Posterior cingulate gyrus (tissue), 11 donors: ENCODE results near the gene PCID2.

ENCODE experiments used
- DNase-seq, 10 donors: peaks; one replicate each; pipeline versions ENCODE4 v3.0.0 to v3.0.0-alpha.2; 2020 to 2021; ENCODE audit warnings: mixed read lengths in 3 of 10
- intact Hi-C: fragments of 100-400 bp; cut with DNase I; formaldehyde crosslinking; loops from one replicate; pipeline ENCODE4 v1.15.1; 2023

The PCID2 gene

DNA sequence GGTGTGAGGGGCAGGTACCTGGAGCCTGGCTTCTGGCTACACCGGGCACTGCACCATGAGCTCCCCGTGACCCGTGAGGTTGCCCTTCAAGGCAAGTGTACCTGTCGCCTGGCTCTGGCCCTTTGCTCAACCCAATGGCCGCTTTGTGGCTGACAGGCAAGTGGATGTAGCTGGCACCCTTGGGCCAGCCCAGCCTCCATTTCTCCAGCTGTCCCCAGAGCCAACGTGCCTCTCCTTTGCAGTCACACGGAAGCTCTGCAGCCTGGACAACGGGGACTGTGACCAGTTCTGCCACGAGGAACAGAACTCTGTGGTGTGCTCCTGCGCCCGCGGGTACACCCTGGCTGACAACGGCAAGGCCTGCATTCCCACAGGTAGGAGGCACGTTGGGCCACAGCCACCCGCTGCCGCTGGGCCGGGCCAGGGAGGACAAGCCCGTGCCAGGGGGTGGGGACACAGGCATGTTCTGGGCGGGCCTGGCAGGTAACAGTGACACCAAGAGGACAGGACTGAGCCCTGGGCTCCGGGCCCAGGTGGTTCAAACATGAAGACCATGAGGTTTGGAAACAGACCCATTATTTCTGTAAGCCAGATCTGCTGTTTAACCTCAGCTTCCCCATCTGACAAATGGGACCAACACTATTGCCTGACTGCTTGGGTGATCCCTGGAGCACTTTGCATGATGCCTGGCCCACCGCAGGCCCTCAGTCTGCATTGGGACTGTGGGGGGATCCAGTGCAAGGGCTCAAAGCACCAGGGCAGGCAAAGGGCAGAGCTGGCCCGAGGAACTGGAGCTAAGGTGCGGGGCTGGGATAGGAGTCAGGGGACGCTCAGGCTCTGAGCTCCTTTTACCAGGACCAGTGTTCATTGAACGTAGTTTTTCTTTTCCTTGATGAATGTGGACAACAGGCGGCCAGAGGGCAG is 67.5 kb downstream of the PCID2 start:
- peak in 3 of 10 donors; percentile 3 to 80 (median 63) for DNase-seq
- intact Hi-C loops = no loop called here

DNA sequence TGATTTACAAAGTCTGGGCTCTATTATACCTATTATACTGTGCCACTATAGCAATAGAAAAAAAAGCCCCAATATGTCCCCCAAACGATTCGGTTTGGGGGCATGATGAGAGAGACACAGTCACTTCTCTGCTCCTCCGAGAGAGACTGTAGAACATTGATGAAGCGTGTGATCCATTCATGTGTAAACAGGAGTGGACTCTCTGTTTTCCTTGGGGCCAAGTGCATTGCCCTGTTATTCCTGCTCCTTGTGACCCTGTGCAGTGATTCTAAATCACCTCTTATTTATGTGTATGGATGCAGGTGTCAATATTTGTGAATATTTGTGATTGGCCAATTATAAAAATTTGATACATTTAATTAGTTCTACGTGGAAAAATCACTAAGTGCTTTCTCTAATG is 68.9 kb downstream of the PCID2 start:
- DNase-seq = no peak
- intact Hi-C loops = no loop called here

DNA sequence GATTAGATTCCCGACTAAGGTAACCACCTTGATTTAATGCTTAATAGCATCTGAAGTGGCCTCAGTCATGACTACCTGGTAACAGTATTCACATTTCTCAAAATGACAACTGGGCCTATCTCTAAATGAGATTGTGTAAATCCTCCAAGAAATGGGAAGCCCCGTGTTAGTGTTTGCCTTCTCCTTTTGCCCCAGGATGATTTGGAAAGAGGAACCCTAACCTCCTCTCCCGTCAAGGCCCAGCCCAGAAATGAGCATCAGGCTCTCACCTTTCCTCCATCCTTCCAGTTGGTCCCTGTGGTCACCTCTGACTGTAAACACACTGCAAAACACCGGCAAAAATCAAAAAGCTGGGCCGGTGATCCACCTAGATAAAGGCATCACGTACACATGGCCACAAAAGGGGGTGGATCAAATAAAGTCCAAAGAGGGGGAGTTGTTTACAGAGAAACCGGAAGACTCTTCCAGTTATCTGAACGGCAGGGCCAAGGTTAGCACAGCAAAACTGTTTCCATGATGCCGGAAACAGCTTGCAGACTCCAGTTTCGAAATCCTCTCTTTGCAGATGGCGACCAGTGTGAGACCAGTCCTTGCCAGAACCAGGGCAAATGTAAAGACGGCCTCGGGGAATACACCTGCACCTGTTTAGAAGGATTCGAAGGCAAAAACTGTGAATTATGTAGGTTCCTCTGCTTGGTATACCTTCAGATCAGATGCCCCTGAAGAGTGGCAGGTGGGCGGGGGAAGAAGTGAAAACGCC is 69.5 kb downstream of the PCID2 start:
- intact Hi-C loops = no loop called here
- DNase-seq = peak in 1 of 10 donors; percentile 0

DNA sequence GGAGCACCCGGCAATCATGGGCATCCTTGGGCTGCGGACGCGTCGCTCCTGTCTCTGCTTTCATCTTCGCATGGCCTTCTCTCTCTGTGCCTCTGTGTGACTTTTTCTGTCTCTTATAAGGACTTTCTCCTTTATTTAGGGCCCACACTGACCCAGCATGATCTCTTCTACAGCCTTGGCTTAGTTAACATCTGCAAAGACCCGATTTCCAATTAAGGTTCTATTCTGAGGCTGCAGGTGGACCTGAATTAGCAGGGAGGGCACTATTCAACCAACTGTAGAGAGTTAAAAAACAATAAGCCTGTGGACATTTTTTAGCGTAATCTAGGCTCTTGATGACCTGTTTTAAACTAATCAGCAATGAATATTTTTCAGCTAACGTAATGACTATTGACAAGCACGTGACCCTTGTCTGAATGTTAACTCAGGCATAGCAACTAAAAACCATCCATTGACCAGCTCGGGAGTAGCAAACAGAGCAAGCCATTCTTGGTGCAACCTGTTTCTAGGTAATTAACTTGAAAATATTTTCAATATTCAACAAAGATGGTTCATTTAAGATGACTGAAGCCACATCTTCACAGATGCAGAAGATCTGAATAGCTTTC is 70.7 kb downstream of the PCID2 start:
- peak in 1 of 10 donors; percentile 3 for DNase-seq
- intact Hi-C loops = no loop called here

DNA sequence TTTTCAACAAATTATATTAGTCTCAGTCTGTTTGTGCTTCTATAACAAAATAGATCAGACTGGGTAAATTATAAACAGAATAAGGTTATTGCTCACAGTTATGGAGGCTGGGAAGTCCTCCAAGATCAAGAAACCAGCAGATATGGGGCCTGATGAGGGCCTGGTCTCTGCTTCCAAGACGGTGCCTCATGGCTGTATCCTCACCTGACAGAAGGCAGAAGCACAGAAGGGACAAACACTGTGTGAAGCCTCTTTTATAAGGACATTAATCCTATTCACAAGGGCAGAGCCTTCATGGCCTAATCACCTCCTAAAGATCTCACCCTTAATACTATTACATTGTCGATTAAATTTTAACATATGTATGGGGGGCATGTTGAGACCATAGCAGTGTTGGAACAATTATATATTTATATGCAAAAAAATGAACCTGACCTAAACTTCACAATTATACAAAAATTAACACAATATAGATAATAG is 73.1 kb downstream of the PCID2 start:
- DNase-seq = no peak
- intact Hi-C loops = no loop called here

DNA sequence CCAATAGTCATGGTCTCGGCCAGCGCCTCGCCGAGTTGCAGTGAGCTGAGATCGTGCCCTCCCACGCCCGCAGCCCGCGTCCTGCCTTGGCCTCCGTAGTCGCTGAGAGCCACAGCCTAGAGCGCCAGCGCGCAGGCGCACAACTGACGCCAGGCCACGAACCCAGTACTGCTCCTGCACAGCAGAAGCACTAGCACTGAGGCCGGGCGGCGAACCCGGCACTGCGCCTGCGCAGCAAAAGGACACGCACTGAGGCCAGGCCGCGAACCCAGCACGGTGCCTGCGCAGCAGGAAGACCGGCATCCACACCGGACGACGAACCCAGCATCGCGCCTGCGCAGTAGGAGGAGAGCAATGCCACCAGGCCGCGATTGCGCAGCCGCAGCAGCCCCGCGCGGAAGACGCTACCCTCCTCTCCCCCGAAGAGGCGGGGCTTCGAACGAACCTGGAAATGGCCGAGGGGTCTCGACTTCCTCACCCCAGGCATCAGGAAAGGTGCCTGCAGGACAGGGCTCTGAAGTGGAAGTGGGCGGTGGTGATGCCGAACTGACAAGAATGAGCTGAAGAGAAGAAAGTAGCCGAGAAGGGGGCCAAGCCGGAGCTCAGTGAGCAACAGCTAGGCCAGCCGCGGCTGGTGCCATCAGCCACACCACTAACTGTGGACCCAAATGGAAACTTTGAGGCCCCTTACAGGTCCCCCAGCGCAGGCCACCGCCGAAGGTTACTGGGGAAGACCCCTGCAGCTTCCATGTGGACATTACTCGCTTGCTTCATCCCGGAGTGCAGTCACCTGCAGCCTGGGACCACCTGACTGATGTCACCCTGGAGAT is 78.3 kb downstream of the PCID2 start:
- peak in 3 of 10 donors; percentile 73 to 85 (median 77) for DNase-seq
- intact Hi-C loops = no loop called here

DNA sequence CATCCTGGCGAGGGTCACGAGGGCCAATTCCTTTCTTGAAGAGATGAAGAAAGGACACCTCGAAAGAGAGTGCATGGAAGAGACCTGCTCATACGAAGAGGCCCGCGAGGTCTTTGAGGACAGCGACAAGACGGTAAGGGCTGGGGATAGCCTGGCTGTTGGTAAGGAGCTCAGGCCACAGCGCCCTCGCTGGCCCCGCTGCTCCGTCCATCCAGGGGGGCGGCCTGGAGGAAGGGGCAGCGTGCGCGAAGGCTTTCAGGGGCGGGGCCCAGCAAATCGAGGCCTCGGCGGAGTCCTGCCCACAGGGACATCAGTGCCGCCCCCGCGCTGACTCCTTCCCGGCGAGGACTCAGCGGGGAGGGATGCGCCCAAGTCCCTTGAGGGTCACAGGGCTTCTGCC is 79.0 kb downstream of the PCID2 start:
- peak in 2 of 10 donors; percentile 43 to 69 for DNase-seq
- intact Hi-C loops = no loop called here
